Cortex of kidney (tissue), 1 donor: ENCODE data around the gene SEC14L2.
"Not testable (repeated sequence)": the region's sequence is repeated elsewhere in the genome, so short reads cannot be mapped to it uniquely, and the experiment has no call there.

ENCODE experiments used
- DNase-seq: peaks from one replicate; lab custom pipeline; 2025; lab: John Stamatoyannopoulos, UW

The SEC14L2 gene

DNA sequence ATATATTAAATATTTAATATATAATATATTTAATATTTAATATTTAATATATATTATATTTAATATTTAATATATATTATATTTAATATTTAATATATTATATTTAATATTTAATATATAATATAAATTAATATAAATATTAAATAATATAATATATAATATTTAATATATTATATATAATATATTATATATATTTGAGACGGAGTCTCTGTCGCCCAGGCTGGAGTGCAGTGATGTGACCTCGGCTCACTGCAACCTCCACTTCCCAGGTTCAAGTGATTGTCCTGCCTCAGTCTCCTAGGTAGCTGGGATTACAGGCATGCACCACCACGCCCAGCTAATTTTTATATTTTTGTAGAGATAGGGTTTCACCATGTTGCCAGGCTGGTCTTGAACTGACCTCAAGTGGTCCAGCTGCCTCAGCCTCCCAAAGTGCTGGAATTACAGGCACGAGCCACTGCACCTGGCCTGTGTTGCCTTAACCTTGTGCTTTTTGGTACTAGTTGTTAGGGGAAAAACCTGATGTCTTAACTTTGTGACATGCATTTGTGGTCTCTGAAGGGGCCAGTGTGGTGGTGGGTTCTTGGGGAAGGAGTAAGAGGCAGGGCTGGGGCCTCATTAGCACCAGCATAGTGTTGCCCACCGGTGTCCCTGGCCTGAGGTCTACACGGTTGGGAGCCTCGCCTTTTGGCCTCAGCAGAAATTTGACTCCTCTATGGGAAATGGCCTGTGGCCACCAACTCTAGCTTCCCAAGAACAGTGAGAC, 58.4 kb downstream of the SEC14L2 start:
- DNase-seq: no peak

DNA sequence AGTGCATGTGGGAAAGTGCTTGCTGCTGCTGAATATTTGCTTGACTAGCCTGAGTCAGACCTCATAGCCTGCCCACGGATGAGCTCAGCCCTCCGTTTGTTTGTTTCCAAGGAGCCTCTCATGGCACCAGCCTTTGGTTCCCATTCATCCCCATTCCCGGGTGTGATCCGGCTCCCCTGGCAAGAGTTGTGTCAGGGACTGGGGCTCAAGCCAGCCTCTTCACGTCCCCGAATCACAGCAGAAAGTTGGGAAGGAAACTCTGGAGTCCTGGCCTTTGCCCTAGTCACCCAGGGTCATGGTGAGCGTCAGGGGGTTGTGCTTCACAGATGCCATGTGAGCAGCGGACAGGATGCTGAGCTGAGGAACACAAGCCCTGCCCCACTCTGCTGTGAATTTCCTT, 61.2 kb downstream of the SEC14L2 start:
- DNase-seq: no peak

DNA sequence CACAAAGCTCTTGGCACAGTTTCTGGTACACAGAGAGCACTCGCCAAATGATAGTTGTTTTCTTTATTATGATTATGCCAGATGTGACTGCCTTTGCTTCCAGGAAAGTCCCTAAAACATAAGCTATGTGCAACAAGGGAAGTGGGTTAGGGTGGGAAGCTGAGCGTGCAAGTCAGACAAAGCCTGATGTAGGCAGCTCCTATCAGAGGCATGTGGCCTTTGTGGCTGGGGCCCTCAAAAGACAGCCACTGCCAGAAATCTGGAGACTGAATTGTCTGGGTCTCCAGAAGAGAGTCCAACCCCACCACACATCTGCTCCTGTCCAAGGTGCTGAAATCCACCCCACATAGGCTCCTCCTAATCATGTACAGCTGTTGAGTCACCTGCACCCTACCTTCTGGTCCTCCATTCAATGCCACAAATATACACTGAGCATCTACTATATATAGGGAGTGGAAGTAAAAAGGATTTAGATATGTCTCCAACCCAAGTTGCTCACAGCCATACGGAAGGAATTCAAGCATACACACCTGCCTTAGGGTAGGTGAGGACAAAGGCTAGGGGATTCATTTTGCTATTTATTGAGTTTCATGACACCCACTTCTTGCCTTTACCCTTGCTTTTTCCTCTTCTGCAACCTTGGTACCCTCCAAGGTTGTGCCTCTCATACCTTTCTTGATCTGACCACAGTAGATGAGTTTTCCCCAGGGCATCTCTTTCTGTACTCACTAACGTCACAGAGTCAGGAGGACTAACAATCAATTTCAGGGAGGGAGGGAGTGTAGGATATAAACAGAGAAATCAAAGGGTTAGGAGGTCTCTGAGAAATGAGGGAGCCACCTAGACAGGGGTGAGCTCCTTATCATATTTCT, 62.6 kb downstream of the SEC14L2 start:
- DNase-seq: no peak

DNA sequence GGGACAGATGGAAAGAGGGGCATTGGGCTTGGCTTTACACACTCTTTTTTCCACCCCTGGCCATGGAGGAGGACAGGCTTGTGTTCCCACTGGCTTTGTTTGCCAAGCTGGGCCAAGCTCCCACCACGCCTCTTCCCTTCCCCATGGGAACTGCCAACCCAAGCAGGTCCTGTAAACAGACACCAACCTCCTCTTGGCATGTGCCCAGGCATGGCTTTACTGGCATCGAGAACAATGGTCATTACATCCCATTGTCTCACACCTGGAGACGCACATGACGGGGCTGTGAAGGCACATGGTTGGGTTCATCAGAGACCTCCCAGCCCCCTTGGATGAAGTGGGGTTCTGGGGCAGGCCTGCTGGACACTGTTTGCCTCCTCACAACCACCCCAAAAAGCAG, 63.3 kb downstream of the SEC14L2 start:
- DNase-seq: no peak

DNA sequence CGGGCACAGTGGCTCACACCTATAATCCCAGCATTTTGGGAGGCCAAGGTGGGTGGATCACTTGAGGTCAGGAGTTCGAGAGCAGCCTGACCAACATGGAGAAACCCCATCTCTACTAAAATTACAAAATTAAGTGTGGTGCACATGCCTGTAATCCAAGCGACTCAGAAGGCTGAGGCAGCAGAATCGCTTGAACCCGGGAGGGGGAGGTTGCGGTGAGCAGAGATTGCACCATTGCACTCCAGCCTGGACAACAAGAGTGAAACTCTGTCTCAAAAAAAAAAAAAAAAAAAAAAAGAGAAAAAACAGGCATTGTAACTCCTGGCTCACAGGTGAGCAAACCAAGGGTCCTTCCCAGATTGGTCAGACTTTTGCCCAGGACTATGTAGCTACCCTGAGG, 63.7 kb downstream of the SEC14L2 start:
- not testable (repeated sequence) for DNase-seq

DNA sequence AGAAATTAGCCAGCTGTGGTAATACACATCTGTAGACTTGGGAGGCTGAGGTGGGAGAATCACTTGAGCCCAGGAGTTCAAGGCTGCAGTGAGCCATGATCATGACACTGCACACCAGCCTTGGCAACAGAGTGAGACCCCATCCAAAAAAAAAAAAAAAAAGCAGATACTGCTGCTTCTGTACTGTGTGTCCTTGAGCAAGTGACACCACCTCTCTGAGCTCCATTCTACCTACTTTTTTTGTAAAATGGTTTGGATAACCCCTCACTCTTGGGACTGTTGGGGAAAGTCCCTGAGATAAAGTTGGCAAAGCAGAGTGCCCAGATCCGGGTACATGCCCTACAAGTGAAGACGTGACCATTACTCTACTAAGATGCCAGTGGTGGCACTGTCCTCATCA, 72.3 kb downstream of the SEC14L2 start:
- no peak for DNase-seq

DNA sequence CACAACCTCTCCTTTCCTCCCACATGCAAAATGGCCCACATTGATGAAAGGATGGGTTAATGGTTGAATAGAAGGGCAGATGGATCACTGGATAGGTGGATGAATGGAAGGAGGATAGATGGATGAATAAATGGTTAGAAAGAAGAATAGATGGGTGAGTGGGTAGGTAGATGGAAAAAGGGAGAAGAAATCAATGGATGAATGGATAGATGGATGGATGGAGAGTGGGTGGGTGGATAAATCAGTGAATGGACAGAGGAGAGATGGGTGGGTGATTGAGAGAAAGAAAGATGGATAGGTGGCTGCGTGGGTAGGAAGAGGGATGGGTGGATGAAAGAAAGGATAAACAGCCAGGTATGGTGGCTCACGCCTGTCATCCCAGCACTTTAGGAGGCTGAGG, 73.8 kb downstream of the SEC14L2 start:
- DNase-seq: no peak

DNA sequence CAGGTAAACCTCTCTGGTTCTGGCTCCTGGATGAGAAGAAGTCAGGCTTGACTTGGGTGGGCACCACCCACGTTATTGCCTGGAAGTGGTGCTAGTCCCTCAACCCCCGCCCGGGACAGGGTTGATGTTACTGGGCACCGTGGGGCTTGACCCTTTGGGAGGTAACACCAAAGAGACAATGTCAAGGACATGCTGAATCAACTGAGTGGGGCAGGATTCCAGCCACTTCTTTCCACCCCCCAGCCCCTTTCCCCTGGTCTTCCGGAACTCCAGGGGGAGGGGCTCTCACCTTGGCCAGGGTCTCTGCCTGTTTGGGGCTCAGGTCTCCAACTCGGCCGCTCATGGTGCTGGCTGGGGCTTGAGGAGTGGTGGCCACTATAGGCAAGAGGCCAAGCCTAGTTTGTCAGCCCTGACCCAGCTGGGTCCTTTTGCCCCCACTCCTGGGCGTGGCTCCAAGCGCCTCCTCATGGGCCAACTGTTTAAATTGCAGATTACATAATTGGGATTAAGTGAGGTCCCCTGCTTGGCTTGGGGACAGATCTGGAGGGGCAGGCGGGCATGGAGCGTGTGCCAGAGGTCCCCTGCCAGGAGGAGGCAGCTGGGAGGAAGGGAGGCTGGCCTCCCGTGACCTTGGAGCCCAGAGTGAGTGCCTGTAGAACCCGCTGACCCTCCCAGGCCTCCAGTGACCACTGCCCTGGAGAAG, 74.9 kb downstream of the SEC14L2 start, which contains the start of gene SEC14L3:
Gene SEC14L3 (minus strand): TSS at position 402 of the 703 bp plus-strand sequence. CDS start 59 bp downstream, at position 343.
- DNase-seq: no peak

DNA sequence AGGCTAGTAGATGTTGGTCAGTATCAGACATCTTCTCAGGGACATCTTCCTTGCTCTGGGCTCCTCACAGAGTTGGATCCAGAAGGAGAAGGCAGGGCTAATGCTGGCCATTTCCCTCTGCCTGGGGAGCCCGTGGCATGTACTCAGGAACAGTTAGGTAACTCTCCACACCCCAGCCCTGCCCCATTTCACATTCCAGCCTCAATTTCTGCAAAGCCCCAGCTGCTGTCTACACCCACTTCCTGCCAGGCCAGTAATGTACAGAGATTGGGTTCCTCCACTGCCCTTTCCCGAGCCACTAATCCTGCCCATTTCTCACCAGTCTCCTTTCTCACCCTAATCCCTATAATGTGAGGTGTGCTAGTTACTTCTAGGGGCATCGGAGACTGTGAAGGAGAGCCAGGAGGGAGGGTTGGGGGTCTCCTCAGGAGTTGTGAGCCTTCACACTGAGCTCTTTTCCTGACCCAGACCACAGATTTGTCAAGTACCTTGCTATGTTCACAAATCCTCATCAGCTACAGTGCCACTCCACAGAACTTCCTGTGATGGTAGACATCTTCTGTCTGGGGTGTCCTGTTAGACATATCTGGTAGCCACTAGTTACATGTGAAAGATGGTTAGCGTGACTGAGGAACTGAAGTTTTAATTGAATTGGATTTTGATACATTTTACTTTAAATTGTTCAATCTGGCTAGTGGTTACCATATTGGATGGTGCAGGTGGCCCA, 76.3 kb downstream of the SEC14L2 start:
- no peak for DNase-seq

DNA sequence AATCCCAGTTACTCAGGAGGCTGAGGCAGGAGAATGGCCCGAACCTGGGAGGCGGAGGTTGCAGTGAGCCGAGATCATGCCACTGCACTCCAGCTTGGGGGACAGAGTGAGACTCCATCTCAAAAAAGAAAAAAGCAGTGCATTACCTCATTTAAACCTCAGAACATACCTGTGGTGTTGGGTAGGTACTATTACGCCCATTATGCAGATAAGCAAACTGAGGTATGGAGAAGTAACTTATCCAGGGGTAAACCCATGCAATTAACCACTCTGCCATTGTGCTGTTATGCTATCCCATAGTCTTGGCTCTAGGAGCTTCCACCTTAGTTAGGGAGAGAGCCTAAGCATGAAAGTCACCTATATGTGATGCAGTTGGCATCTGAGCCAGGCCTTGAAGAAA, 77.3 kb downstream of the SEC14L2 start:
- DNase-seq: no peak
